Epithelial cell of esophagus (primary cell): ENCODE measurements around the gene DMXL2.

Experiments used
- DNase-seq: peaks from one replicate; pipeline ENCODE4 v3.0.0; 2010; ENCODE audit warnings: low read depth
- H3K4me3 ChIP-seq: 2 replicates; pipeline ENCODE4 v1.5.1; 2011; ENCODE audit warnings: mild to moderate bottlenecking, low read length, control low read depth
- TF ChIP-seq, protein P1 (sequence below): IDR thresholded peaks from 2 replicates; pipeline ENCODE4 v1.5.1; 2011; ENCODE audit warnings: low read depth, mild to moderate bottlenecking, low read length, control low read depth, inconsistent platforms; ENCODE audit not compliant: insufficient read depth; ENCODE audit errors: missing control alignments

The DMXL2 gene, protein sequence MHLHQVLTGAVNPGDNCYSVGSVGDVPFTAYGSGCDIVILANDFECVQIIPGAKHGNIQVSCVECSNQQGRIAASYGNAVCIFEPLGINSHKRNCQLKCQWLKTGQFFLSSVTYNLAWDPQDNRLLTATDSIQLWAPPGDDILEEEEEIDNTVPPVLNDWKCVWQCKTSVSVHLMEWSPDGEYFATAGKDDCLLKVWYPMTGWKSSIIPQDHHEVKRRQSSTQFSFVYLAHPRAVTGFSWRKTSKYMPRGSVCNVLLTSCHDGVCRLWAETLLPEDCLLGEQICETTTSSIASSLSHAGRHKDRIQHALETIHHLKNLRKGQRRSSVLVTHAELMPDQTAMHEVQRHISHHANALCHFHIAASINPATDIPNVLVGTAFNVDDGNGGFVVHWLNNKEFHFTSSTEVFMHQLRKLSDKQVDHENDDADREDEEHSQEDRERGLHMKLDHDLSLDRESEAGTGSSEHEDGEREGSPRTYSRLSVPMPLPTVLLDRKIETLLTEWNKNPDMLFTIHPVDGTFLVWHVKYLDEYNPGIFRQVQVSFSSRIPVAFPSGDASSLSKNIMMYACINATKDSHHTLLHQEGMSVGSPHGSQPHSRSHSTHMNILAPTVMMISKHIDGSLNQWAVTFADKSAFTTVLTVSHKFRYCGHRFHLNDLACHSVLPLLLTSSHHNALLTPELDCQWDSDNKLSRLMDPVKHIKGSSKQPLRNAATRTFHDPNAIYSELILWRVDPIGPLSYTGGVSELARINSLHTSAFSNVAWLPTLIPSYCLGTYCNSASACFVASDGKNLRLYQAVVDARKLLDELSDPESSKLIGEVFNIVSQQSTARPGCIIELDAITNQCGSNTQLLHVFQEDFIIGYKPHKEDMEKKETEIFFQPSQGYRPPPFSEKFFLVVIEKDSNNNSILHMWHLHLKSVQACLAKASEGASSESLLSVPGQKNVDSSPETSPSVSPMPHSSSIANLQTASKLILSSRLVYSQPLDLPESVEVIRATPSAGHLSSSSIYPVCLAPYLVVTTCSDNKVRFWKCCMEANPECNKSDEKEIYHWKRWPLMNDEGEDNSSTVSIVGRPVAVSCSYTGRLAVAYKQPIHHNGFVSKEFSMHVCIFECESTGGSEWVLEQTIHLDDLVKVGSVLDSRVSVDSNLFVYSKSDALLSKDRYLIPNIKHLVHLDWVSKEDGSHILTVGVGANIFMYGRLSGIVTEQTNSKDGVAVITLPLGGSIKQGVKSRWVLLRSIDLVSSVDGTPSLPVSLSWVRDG (N-terminal part only)

DNA sequence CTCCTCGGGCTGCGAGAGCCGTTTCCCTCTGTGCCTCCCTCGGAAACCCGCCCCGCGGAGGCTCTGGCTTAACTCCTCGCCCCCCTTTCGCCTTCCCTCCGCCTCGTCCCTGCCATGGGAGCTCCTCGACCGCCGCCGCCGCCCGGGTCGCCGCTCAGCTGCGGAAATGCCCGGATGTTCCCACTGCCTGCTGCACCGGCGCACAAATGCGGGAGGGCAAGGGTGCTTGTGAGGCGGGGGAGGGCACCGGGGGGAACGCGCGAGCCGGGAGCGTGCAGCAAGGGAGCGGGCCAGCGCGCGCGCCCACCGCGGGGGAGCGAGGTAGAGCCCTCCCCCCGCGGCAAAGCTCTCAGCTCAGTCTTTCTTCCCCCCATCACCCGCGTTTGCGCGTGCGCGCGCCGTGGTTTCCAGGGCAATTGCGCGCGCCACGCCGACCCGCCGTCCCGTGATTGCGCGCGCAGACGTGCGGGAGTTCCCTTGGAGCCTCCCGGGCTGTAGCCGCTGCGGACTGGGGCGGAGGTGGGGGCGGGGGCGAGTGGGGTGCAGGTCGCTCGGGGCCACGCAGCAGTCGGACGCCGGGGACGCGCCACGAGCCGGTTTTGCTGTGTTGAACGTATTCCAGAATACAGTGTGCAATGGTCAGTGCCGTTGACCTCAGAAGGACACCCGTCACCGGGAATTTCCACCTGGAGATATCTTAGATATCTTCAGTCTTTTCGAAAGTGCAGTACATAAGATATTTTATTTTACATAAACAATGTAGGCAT, at the start of gene DMXL2:
Gene DMXL2, minus strand, starts transcription at position 168 of the 767 bp plus-strand sequence. CDS start 226 bp downstream, outside the sequence.
- TF ChIP-seq, protein P1, sequence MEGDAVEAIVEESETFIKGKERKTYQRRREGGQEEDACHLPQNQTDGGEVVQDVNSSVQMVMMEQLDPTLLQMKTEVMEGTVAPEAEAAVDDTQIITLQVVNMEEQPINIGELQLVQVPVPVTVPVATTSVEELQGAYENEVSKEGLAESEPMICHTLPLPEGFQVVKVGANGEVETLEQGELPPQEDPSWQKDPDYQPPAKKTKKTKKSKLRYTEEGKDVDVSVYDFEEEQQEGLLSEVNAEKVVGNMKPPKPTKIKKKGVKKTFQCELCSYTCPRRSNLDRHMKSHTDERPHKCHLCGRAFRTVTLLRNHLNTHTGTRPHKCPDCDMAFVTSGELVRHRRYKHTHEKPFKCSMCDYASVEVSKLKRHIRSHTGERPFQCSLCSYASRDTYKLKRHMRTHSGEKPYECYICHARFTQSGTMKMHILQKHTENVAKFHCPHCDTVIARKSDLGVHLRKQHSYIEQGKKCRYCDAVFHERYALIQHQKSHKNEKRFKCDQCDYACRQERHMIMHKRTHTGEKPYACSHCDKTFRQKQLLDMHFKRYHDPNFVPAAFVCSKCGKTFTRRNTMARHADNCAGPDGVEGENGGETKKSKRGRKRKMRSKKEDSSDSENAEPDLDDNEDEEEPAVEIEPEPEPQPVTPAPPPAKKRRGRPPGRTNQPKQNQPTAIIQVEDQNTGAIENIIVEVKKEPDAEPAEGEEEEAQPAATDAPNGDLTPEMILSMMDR = no peak
- H3K4me3 ChIP-seq = peak within 1 kb of the TSS; percentile 70
- DNase-seq = peak; percentile 76

DNA sequence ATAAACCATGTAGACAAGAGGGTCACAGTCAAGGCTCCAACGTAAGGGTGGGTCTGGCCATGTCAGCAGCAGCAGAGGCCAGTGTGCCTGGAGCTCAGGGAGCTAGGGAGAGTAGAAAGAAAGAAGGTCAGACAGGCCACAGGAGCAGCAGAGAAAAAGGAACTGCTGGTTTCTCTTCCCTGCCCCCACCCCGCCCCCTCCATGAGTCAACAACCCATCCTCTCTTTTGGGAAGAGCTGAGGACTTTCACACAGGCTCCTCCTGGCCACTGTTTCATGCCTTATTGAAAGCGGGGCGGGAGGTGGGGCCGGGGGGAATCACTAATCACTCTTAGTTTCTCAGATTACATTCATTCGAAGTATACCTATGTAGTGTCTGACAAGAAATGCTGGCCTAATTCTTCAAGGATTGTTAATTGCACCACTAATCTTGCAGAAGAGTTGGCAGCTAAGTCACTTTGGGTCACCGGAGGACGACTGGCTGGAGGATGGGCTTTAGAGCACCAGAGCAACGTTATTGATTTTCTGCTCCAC, 49.6 kb upstream of the DMXL2 start:
- no peak for DNase-seq
- no peak overlapping the region for H3K4me3 ChIP-seq
- TF ChIP-seq, protein P1 = no peak

DNA sequence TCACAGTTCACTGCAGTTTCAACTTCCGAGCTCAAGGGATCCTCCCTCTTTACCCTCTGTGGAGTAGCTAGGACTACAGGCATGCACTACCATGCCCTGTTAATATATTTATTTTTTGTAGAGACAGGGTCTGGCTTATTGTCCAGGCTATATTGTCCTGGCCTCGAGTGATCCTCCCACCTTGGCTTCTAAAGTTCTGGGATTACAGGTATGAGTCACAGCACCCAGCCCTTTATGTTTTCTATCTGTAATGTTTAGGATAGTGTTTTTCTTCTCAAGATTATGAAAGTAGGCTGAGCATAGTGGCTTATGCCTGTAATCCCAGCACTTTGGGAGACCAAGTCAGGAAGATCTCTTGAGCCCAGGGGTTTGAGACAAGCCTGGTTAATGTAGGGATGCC, 46.8 kb upstream of the DMXL2 start:
- TF ChIP-seq, protein P1 = no peak
- DNase-seq = no peak
- no peak overlapping the region for H3K4me3 ChIP-seq

DNA sequence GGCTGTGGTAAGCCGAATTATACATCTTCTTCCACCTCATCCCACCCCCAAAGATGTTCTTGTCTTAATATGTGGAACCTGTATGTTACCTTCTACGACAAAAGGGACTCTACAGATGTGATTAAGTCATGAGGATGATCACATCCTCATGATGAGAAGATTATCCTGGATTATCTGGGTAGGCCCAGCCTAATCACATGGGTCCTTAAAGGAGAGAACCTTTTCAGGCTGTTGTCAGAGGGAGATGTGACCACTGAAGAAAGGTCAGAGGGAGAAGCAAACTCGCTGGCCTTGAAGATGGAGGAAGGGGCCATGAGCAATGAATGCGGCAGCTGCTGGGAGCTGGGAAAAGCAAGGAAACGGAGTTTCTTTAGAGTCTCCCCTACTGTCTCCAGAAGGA, 45.9 kb upstream of the DMXL2 start:
- TF ChIP-seq, protein P1 = no peak
- H3K4me3 ChIP-seq = no peak overlapping the region
- DNase-seq = no peak

DNA sequence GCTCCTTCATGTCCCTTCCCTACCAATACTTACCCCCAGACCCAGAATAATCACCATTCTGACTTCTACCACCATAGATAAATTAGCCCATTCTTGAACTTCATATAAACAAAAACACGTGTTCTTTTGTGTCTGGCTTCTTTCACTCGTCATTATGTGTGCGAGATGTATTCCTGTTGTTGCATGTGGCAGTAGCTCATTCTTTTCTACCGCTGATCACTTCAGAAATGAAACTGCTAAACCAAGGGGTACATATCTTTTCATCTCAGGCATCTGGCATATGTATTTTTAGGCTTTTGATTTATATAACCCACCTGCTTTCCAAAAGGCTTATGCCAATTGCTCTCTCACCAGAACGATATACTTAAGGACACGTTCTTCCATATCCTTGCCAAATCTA, 44.9 kb upstream of the DMXL2 start:
- DNase-seq = no peak
- no peak overlapping the region for H3K4me3 ChIP-seq
- TF ChIP-seq, protein P1 = no peak

DNA sequence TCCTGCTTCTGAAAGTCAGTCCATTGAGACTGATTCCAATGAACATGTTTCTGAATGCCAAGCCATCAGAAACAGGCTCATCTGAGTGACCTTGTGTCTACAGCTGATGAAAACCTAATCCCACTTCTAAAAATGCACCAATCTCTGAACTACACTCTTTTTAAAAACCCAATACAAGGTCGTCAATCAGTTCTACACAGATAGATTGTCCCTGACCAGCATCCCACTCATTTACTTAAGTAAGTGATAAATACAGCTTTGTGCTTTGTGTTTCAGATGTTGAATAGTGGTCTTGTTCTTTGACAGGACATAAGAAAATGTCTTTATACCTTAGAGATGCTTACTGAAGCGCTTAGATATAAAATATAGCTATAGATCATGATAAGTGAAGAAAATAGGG, 38.5 kb upstream of the DMXL2 start:
- DNase-seq = no peak
- TF ChIP-seq, protein P1 = no peak
- H3K4me3 ChIP-seq = no peak overlapping the region
